GM18520 (cell line): Measurements from ENCODE around the gene EFCAB8.
"Not testable (repeated sequence)": the region's sequence is repeated elsewhere in the genome, so short reads cannot be mapped to it uniquely, and the experiment has no call there.

Experiments
- ATAC-seq: cut with Tn5 transposase; IDR thresholded peaks from one replicate; pipeline ENCODE4 v1.9.1; 2021; ENCODE audit not compliant: unreplicated experiment

The EFCAB8 gene

GRCh38 chr20:32943490-32944052 lies 84.8 kb downstream of the EFCAB8 start:
- no peak for ATAC-seq

- no peak for ATAC-seq
Measured at GRCh38 chr20:32945710-32946221, 87.0 kb downstream of the EFCAB8 start.

GRCh38 chr20:32946629-32947028 lies 87.9 kb downstream of the EFCAB8 start:
- no peak for ATAC-seq

- not testable (repeated sequence) for ATAC-seq
Measured at GRCh38 chr20:32950539-32950938, 91.8 kb downstream of the EFCAB8 start.

- ATAC-seq = no peak
Measured at GRCh38 chr20:32957459-32957858, 98.7 kb downstream of the EFCAB8 start.

- no peak for ATAC-seq
Measured at GRCh38 chr20:32958574-32958973, 99.9 kb downstream of the EFCAB8 start.

GRCh38 chr20:32959351-32960221 lies 100.9 kb downstream of the EFCAB8 start:
- ATAC-seq = no peak

- ATAC-seq = no peak
Measured at GRCh38 chr20:32960222-32960518, 101.4 kb downstream of the EFCAB8 start.

GRCh38 chr20:32960849-32961731 lies 102.4 kb downstream of the EFCAB8 start:
- ATAC-seq = no peak

GRCh38 chr20:32962053-32962452 lies 103.3 kb downstream of the EFCAB8 start:
- ATAC-seq = no peak

GRCh38 chr20:32962646-32963045 lies 103.9 kb downstream of the EFCAB8 start:
- not testable (repeated sequence) for ATAC-seq

- ATAC-seq = no peak
Measured at GRCh38 chr20:32963176-32963575, 104.5 kb downstream of the EFCAB8 start.

GRCh38 chr20:32964575-32964974 lies 105.9 kb downstream of the EFCAB8 start:
- no peak for ATAC-seq

- ATAC-seq = no peak
Measured at GRCh38 chr20:32965115-32965514, 106.4 kb downstream of the EFCAB8 start.

- no peak for ATAC-seq
Measured at GRCh38 chr20:32965581-32966373, 107.1 kb downstream of the EFCAB8 start.

- ATAC-seq = no peak
Measured at GRCh38 chr20:32966382-32966781, 107.7 kb downstream of the EFCAB8 start.

GRCh38 chr20:32966881-32967781 lies 108.4 kb downstream of the EFCAB8 start:
- no peak for ATAC-seq

GRCh38 chr20:32967961-32968457 lies 109.3 kb downstream of the EFCAB8 start:
- no peak for ATAC-seq

- no peak for ATAC-seq
Measured at GRCh38 chr20:32968478-32969241, 109.9 kb downstream of the EFCAB8 start.
